Activated T-cell treated with anti-CD3 and anti-CD28 coated beads, Interleukin-2, amount 50 U/mL, for 24 hours (primary cell): ENCODE data around the gene PDE4D.

Source experiments
- DNase-seq: peaks from one replicate; pipeline ENCODE4 v3.0.0-alpha.2; 2020
- H3K27ac Mint-ChIP-seq: 2 replicates; pipeline ENCODE4 v1.8.0; 2020; ENCODE audit warnings: mild to moderate bottlenecking, mixed read lengths
- H3K27me3 Mint-ChIP-seq: 2 replicates; pipeline ENCODE4 v1.8.0; 2020; ENCODE audit warnings: mixed read lengths
- H3K36me3 Mint-ChIP-seq: 2 replicates; pipeline ENCODE4 v1.8.0; 2020; ENCODE audit warnings: low read depth, mixed read lengths
- H3K4me1 Mint-ChIP-seq: 2 replicates; pipeline ENCODE4 v1.8.0; 2020; ENCODE audit warnings: low read depth, mixed read lengths
- H3K4me3 Mint-ChIP-seq: 2 replicates; pipeline ENCODE4 v1.8.0; 2020; ENCODE audit warnings: mild to moderate bottlenecking, moderate library complexity, mixed read lengths
- H3K9me3 Mint-ChIP-seq: 2 replicates; pipeline ENCODE4 v1.8.0; 2020; ENCODE audit warnings: mixed read lengths

The PDE4D gene

GRCh38 chr5:59555596-59555995 is 337.9 kb downstream of the PDE4D start:
- Mint-ChIP-seq H3K4me1 (no peaks in the 10 kb centered on the region), H3K4me3 (no peak overlapping the region), H3K9me3 (no peaks in the 10 kb centered on the region), H3K27me3 (no peaks in the 10 kb centered on the region), H3K36me3 (no peaks in the 10 kb centered on the region), H3K27ac (no peak overlapping the region)
- DNase-seq, result no peak

- Mint-ChIP-seq H3K27ac (no peak overlapping the region), H3K36me3 (no peaks in the 10 kb centered on the region), H3K9me3 (no peaks in the 10 kb centered on the region), H3K27me3 (no peaks in the 10 kb centered on the region), H3K4me1 (no peaks in the 10 kb centered on the region), H3K4me3 (no peak overlapping the region)
- no peak for DNase-seq
Measured at GRCh38 chr5:59554501-59554900, 339.0 kb downstream of the PDE4D start.

- no peak overlapping the region for H3K27ac Mint-ChIP-seq
- H3K9me3 Mint-ChIP-seq, result no peaks in the 10 kb centered on the region
- H3K36me3 Mint-ChIP-seq, result no peaks in the 10 kb centered on the region
- H3K27me3 Mint-ChIP-seq, result no peaks in the 10 kb centered on the region
- H3K4me1 Mint-ChIP-seq, result no peaks in the 10 kb centered on the region
- DNase-seq, result no peak
- H3K4me3 Mint-ChIP-seq, result no peak overlapping the region
Measured at GRCh38 chr5:59553992-59554391, 339.5 kb downstream of the PDE4D start.

GRCh38 chr5:59548807-59549357 is 344.6 kb downstream of the PDE4D start:
- Mint-ChIP-seq H3K36me3 (no peaks in the 10 kb centered on the region), H3K27me3 (no peaks in the 10 kb centered on the region), H3K9me3 (no peaks in the 10 kb centered on the region), H3K4me1 (no peaks in the 10 kb centered on the region), H3K27ac (no peak overlapping the region), H3K4me3 (no peak overlapping the region)
- DNase-seq, result no peak

- H3K27ac Mint-ChIP-seq, result no peak overlapping the region
- no peak overlapping the region for H3K4me3 Mint-ChIP-seq
- H3K9me3 Mint-ChIP-seq, result no peaks in the 10 kb centered on the region
- no peaks in the 10 kb centered on the region for H3K36me3 Mint-ChIP-seq
- no peak for DNase-seq
- no peaks in the 10 kb centered on the region for H3K4me1 Mint-ChIP-seq
- no peaks in the 10 kb centered on the region for H3K27me3 Mint-ChIP-seq
Measured at GRCh38 chr5:59547731-59548130, 345.8 kb downstream of the PDE4D start.

- no peak overlapping the region for H3K4me3 Mint-ChIP-seq
- no peaks in the 10 kb centered on the region for H3K36me3 Mint-ChIP-seq
- H3K27me3 Mint-ChIP-seq, result no peaks in the 10 kb centered on the region
- H3K9me3 Mint-ChIP-seq, result no peaks in the 10 kb centered on the region
- no peaks in the 10 kb centered on the region for H3K4me1 Mint-ChIP-seq
- DNase-seq, result no peak
- no peak overlapping the region for H3K27ac Mint-ChIP-seq
Measured at GRCh38 chr5:59544573-59544972, 349.0 kb downstream of the PDE4D start.

GRCh38 chr5:59543821-59544442 is 349.6 kb downstream of the PDE4D start:
- DNase-seq, result no peak
- no peaks in the 10 kb centered on the region for H3K9me3 Mint-ChIP-seq

GRCh38 chr5:59542851-59543820 is 350.4 kb downstream of the PDE4D start:
- Mint-ChIP-seq H3K9me3 (no peaks in the 10 kb centered on the region), H3K36me3 (no peaks in the 10 kb centered on the region), H3K27me3 (no peaks in the 10 kb centered on the region), H3K27ac (no peak overlapping the region), H3K4me3 (no peak overlapping the region), H3K4me1 (no peaks in the 10 kb centered on the region)
- no peak for DNase-seq

More at GRCh38 chr5:59543821-59544442, 349.6 kb downstream of the PDE4D start:
- no peaks in the 10 kb centered on the region for H3K36me3 Mint-ChIP-seq
- H3K4me1 Mint-ChIP-seq, result no peaks in the 10 kb centered on the region
- H3K4me3 Mint-ChIP-seq, result no peak overlapping the region
- no peak overlapping the region for H3K27ac Mint-ChIP-seq
- no peaks in the 10 kb centered on the region for H3K27me3 Mint-ChIP-seq

GRCh38 chr5:59542306-59542705 is 351.2 kb downstream of the PDE4D start:
- no peaks in the 10 kb centered on the region for H3K27me3 Mint-ChIP-seq
- no peaks in the 10 kb centered on the region for H3K36me3 Mint-ChIP-seq
- no peak overlapping the region for H3K27ac Mint-ChIP-seq
- no peaks in the 10 kb centered on the region for H3K4me1 Mint-ChIP-seq
- H3K9me3 Mint-ChIP-seq, result no peaks in the 10 kb centered on the region
- no peak overlapping the region for H3K4me3 Mint-ChIP-seq
- DNase-seq, result no peak

GRCh38 chr5:59540366-59540765 is 353.2 kb downstream of the PDE4D start:
- Mint-ChIP-seq H3K27ac (no peak overlapping the region), H3K36me3 (no peaks in the 10 kb centered on the region), H3K4me1 (no peaks in the 10 kb centered on the region), H3K4me3 (no peak overlapping the region), H3K27me3 (no peaks in the 10 kb centered on the region), H3K9me3 (no peaks in the 10 kb centered on the region)
- DNase-seq, result no peak

GRCh38 chr5:59538750-59539121 is 354.8 kb downstream of the PDE4D start:
- H3K36me3 Mint-ChIP-seq, result no peaks in the 10 kb centered on the region
- no peak overlapping the region for H3K4me3 Mint-ChIP-seq
- H3K9me3 Mint-ChIP-seq, result no peaks in the 10 kb centered on the region
- no peaks in the 10 kb centered on the region for H3K4me1 Mint-ChIP-seq
- DNase-seq, result no peak
- H3K27ac Mint-ChIP-seq, result no peak overlapping the region
- H3K27me3 Mint-ChIP-seq, result no peaks in the 10 kb centered on the region

- Mint-ChIP-seq H3K27ac (no peak overlapping the region), H3K9me3 (no peaks in the 10 kb centered on the region), H3K4me1 (no peaks in the 10 kb centered on the region), H3K4me3 (no peak overlapping the region), H3K36me3 (no peaks in the 10 kb centered on the region), H3K27me3 (no peaks in the 10 kb centered on the region)
- no peak for DNase-seq
Measured at GRCh38 chr5:59537961-59538749, 355.4 kb downstream of the PDE4D start.

GRCh38 chr5:59536875-59537274 is 356.7 kb downstream of the PDE4D start:
- H3K27me3 Mint-ChIP-seq, result no peaks in the 10 kb centered on the region
- H3K4me3 Mint-ChIP-seq, result no peak overlapping the region
- H3K4me1 Mint-ChIP-seq, result no peaks in the 10 kb centered on the region
- no peak overlapping the region for H3K27ac Mint-ChIP-seq
- no peaks in the 10 kb centered on the region for H3K36me3 Mint-ChIP-seq
- H3K9me3 Mint-ChIP-seq, result no peaks in the 10 kb centered on the region
- no peak for DNase-seq

- H3K9me3 Mint-ChIP-seq, result no peaks in the 10 kb centered on the region
- H3K36me3 Mint-ChIP-seq, result no peaks in the 10 kb centered on the region
- H3K27me3 Mint-ChIP-seq, result no peaks in the 10 kb centered on the region
- DNase-seq, result no peak
- no peak overlapping the region for H3K4me3 Mint-ChIP-seq
- no peaks in the 10 kb centered on the region for H3K4me1 Mint-ChIP-seq
- H3K27ac Mint-ChIP-seq, result no peak overlapping the region
Measured at GRCh38 chr5:59535561-59535960, 358.0 kb downstream of the PDE4D start.
